ENCODE results near the gene FYTTD1. TPM values are rescaled to one million over a fixed set of nuclear protein-coding genes. Genes with fewer than 3 reads are reported as not detected.
"Not testable (repeated sequence)": the region's sequence is repeated elsewhere in the genome, so short reads cannot be mapped to it uniquely, and the experiment has no call there.

Gene FYTTD1, protein sequence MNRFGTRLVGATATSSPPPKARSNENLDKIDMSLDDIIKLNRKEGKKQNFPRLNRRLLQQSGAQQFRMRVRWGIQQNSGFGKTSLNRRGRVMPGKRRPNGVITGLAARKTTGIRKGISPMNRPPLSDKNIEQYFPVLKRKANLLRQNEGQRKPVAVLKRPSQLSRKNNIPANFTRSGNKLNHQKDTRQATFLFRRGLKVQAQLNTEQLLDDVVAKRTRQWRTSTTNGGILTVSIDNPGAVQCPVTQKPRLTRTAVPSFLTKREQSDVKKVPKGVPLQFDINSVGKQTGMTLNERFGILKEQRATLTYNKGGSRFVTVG
- total RNA-seq, result 24.5 and 30.9 TPM in 2 replicates

GRCh38 chr3:197749601-197750395, at the start of gene FYTTD1:
Gene FYTTD1 (plus strand): TSS chr3:197749883. CDS start chr3:197749972, 89 bp downstream.
- peak; percentile 29 for DNase-seq (ENCODE audit: low read depth)
- Histone ChIP-seq H3K36me3 (ENCODE audit: control insufficient read depth, insufficient read depth, low read length) (no peaks in the 10 kb centered on the region), H3K27me3 (ENCODE audit: control insufficient read depth, insufficient read depth, low read length) (no peaks in the 10 kb centered on the region), H3K4me3 (ENCODE audit: low read depth, low read length) (peak within 1 kb of the TSS; percentile 86)
- peak; percentile 12 for TF ChIP-seq CTCF (IDR thresholded peaks at IDR 0.05; ENCODE audit: insufficient read depth, low read length, poor library complexity, severe bottlenecking)

GRCh38 chr3:197700095-197700494, 49.6 kb upstream of the FYTTD1 start:
- TF ChIP-seq CTCF (IDR thresholded peaks at IDR 0.05; ENCODE audit: insufficient read depth, low read length, poor library complexity, severe bottlenecking), result no peak
- H3K27me3 ChIP-seq (ENCODE audit: control insufficient read depth, insufficient read depth, low read length), result no peaks in the 10 kb centered on the region
- no peaks in the 10 kb centered on the region for H3K36me3 ChIP-seq (ENCODE audit: control insufficient read depth, insufficient read depth, low read length)
- H3K4me3 ChIP-seq (ENCODE audit: low read depth, low read length), result no peak overlapping the region
- no peak for DNase-seq (ENCODE audit: low read depth)

- Histone ChIP-seq H3K36me3 (ENCODE audit: control insufficient read depth, insufficient read depth, low read length) (no peaks in the 10 kb centered on the region), H3K27me3 (ENCODE audit: control insufficient read depth, insufficient read depth, low read length) (no peaks in the 10 kb centered on the region), H3K4me3 (ENCODE audit: low read depth, low read length) (no peak overlapping the region)
- no peak for TF ChIP-seq CTCF (IDR thresholded peaks at IDR 0.05; ENCODE audit: insufficient read depth, low read length, poor library complexity, severe bottlenecking)
- no peak for DNase-seq (ENCODE audit: low read depth)
Measured at GRCh38 chr3:197701841-197702240, 47.8 kb upstream of the FYTTD1 start.

DNA sequence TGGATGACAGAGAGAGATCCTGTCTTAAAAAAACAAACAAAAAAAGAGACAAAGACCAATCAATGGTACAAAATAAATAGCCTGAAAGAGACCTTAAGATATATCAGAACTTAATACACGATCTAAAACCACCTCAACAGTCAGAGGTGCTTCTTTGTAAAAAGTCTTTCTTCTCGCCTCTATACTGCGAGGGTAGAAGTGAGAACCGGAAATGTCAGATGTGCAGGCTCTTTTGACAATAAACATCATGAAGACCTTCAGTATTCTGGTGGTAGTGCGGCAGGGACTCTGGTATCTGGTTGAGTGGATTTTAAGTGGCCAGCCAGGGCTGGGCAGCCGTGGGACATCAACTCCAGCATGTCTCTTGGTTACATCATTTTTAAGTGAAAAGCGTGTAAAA, 43.0 kb upstream of the FYTTD1 start:
- TF ChIP-seq CTCF (IDR thresholded peaks at IDR 0.05; ENCODE audit: insufficient read depth, low read length, poor library complexity, severe bottlenecking), result no peak
- H3K36me3 ChIP-seq (ENCODE audit: control insufficient read depth, insufficient read depth, low read length), result no peaks in the 10 kb centered on the region

GRCh38 chr3:197709135-197709534, 40.5 kb upstream of the FYTTD1 start:
- H3K4me3 ChIP-seq (ENCODE audit: low read depth, low read length), result no peak overlapping the region
- no peak for TF ChIP-seq CTCF (IDR thresholded peaks at IDR 0.05; ENCODE audit: insufficient read depth, low read length, poor library complexity, severe bottlenecking)
- H3K27me3 ChIP-seq (ENCODE audit: control insufficient read depth, insufficient read depth, low read length), result no peaks in the 10 kb centered on the region
- H3K36me3 ChIP-seq (ENCODE audit: control insufficient read depth, insufficient read depth, low read length), result no peaks in the 10 kb centered on the region
- DNase-seq (ENCODE audit: low read depth), result no peak

More for the DNA sequence above, 43.0 kb upstream of the FYTTD1 start:
- no peaks in the 10 kb centered on the region for H3K27me3 ChIP-seq (ENCODE audit: control insufficient read depth, insufficient read depth, low read length)
- H3K4me3 ChIP-seq (ENCODE audit: low read depth, low read length), result no peak overlapping the region
- no peak for DNase-seq (ENCODE audit: low read depth)

- H3K27me3 ChIP-seq (ENCODE audit: control insufficient read depth, insufficient read depth, low read length); H3K4me3 ChIP-seq (ENCODE audit: low read depth, low read length); DNase-seq (ENCODE audit: low read depth); H3K36me3 ChIP-seq (ENCODE audit: control insufficient read depth, insufficient read depth, low read length): not testable (repeated sequence)
Measured at GRCh38 chr3:197710965-197711364, 38.7 kb upstream of the FYTTD1 start.
